HG02885 (cell line): ENCODE results near the gene ERN1.

Experiments
- ATAC-seq: cut with Tn5 transposase; IDR thresholded peaks from one replicate; pipeline ENCODE4 v1.9.1; 2021; ENCODE audit warnings: mild to moderate bottlenecking; ENCODE audit not compliant: unreplicated experiment, poor library complexity

ERN1 gene

DNA sequence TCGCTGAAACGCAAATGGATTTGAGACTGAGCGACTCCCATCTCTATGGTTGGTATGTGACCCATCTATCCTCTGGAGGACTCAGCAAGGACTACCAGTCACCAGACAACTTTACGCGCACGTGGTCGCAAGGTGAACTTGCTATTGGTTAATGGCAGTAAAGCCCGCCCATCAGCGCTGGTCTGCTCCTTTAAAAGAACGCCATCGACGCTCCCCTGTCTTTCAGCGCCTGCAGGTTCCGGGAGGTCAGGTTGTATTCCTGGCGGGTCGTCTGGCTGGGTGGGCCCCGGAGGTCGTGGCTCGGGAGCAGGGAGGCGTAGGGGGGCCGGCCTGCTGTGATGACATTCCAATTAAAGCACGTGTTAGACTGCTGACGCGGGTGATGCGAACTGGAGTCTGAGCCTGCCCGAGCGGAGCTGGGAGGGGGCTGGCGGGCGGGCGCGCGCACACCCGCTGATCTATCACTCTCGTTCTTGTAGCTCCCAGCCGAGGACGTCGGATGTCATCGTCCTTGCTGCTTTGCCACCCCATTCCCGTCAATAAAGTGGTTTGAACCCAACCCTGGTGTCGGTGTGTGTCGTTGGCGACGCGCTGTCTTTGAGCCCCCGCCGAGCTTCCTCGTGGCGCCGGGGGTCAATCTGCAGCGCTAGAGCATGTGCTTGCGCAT, 15.9 kb upstream of the ERN1 start:
- peak; percentile 90 for ATAC-seq

GRCh38 chr17:64145375-64145750, 15.4 kb upstream of the ERN1 start:
- no peak for ATAC-seq

DNA sequence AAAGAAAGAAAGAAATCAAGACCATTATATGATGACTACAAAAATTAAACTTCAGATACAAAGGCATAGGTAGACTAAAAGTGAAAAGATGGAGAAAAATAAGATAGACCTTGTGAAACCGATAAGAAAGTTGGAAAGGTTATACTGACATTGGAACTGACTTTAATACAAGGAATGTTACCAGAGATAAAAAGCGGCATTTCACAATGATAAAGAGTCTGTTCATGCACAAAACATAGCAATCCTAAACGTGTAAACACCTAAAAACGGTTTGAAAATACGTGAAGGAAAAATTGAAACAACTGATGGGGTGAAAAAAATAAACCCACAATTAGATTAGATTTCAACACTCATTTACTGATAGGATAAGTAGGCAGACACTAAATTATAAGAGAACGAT, 9.6 kb upstream of the ERN1 start:
- ATAC-seq, result no peak

GRCh38 chr17:64138441-64138840, 8.5 kb upstream of the ERN1 start:
- no peak for ATAC-seq

- ATAC-seq, result no peak
Measured at GRCh38 chr17:64135000-64135399, 5.1 kb upstream of the ERN1 start.

GRCh38 chr17:64134216-64134970, 4.4 kb upstream of the ERN1 start:
- ATAC-seq, result no peak

DNA sequence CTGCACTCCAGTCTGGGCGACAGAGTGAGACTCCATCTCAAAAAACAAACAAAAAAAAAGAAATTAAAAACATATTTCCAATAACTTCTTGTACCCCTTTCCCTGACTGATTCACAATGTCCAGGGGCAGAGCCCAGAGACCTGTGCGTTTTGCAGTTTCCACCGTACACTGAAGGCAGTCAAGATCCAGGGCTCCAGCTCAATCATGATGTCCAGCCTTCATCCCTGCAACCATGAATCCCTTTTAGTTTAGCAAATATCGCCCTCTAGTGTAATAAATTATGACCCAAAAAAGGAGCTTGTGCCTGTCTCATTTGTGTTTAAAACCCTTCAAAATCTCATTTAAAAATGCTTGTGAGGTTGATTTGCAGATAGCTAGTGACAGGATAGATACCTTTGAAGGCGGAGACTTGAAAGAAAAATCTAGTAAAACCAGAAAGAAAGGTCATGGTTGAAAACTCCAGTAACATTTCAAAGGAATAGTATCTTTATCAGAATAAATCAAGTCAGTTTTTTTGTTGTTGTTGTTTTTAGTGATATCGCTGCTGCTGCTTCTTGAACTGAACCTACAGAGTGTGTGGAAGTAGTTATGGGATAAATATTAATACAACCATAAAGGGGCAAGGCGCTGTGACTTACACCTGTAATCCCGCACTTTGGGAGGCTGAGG, 3.7 kb upstream of the ERN1 start:
- no peak for ATAC-seq

DNA sequence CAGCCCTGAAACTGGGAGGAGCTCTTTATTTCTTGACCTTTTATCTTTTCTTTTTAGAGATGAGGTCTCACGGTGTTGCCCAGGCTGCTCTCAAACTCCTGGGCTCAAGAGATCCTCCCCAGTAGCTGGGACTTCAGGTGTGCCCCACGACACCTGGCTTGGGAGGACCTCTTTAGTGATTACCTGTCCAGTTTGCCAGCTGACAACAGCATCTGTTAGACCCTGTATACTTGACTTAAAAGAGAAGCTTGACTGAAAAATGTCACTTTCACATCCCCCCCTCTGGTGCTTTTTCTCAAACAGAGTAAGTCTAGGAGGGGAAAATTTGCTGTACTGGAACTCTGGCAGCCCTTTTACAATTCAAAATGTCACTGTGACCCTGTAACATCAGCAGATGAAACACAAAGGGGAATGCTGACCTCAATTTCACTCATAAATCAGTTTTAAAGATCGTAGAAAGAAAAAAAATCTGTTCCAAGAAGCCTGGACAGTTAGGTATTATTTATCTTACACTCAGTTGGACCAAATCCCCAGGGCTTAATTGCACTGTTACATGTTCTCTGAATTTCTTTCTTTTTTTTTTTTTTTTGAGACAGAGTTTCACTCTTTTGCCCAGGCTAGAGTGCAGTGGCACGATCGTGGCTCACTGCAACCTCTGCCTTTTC, 1.8 kb upstream of the ERN1 start:
- no peak for ATAC-seq

DNA sequence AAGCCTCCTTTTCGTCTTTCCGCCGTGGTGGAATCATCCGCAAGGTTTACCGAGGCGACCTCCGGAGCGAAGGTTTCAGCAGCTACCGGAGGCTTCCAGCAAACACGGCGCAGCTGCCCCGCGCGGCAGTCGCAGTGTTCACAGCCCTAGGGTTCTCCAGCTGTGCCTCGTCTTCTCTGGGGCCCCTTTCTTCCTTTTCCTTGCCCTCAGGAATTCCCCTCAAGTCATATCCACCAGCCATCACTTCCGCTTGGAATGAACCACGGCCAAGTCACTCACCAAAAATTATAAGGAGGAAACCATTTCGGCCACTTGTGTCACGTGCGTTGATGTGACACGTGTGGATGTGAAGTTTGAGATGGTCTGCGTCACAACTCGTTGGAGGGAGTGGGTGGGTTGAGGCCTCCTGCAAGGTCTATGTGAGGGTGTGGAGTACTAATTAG, 636 bp upstream of the ERN1 start:
- ATAC-seq, result peak; percentile 17

- ATAC-seq, result peak; percentile 10
Measured at GRCh38 chr17:64129515-64129764, 504 bp downstream of the ERN1 start.

DNA sequence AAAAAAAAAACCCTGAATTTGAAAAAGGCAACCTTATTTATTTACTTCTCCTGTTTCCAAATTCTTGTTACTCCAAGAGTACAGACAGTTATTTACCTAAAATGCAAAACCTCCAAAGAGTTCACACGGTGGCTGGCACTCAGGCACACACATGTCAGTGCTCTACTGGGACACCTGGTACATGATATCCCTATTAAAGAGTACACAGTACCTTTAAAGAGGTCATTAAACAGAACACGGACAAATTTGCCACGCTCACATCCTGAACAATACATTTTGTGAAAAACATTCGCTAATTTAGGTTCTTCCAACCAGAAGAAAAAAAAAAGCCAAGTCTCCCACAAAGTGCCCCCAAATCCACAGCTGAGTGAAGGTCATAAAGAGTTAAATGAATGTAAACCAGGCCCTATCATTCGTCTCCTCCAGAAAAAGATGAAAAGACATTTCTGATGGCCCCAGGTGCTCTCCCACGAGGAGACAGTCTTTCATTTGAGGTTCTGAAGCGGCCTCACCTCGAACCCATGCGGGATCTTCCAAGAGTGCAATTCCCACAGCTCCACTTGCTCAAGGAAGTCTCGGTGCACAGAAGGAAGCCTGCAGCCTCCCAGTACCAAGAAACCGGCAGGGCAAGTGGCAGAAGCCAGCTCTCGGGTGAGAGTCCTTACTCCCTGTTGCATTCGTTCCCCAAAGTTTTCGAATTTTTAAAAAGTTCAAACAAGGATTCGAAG, 993 bp downstream of the ERN1 start:
- no peak for ATAC-seq

- ATAC-seq, result no peak
Measured at GRCh38 chr17:64126918-64127317, 3.0 kb downstream of the ERN1 start.

DNA sequence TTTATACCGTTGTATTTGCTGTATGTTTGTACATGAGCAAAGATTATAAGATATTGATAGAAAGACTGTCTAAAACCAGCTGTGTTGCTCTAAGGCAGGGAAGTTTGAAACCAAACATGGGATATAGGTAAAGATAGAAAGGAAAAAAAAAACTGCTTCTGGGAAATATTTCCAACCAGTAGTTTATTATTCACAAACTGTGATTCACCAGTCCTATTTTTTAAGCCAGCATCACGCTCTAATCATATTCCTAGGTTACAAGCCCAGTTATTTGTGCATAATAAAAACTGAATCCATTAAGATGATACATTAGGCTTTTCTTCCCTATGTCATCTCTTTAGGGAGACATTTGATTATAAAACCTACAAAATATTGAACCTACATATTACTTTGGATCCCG, 4.0 kb downstream of the ERN1 start:
- no peak for ATAC-seq

GRCh38 chr17:64124609-64125008, 5.3 kb downstream of the ERN1 start:
- ATAC-seq, result no peak

GRCh38 chr17:64123114-64123513, 6.8 kb downstream of the ERN1 start:
- no peak for ATAC-seq

DNA sequence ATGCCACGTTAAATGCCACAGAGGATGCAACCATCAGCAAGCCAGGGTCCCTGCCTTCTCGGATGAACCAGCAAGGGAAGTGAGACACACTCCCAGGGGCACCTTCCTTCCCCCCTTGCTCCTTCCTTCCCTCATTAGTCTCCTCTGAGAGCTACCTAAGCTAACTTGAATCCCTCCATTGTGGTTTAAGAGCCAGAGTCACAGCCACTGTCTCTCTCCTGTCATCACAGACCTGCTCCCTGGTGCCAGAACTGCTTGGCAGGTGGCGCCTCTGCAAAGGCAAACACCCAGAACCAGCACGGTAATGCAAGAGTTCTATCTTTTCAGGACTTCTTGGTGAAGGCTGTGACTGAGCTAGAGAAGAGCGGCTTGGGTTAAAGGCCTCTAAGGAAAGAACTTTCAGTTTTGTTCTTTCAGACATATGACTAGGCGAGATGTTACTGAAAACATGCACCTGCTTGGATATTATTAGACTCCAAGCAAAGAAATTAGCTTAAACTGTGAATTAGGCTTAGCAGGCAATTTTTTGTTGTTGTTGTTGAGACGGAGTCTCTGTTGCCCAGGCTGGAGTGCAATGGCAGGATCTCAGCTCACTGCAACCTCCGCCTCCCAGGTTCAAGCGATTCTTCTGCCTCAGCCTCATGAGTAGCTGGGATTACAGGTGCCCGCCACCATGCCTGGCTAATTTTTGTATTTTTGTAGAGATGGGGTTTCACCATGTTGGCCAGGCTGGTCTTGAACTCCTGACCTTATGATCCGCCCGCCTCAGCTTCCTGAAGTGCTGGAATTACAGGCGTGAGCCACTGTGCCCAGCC, 8.8 kb downstream of the ERN1 start:
- ATAC-seq, result peak; percentile 77

GRCh38 chr17:64120159-64120810, 9.7 kb downstream of the ERN1 start:
- no peak for ATAC-seq

DNA sequence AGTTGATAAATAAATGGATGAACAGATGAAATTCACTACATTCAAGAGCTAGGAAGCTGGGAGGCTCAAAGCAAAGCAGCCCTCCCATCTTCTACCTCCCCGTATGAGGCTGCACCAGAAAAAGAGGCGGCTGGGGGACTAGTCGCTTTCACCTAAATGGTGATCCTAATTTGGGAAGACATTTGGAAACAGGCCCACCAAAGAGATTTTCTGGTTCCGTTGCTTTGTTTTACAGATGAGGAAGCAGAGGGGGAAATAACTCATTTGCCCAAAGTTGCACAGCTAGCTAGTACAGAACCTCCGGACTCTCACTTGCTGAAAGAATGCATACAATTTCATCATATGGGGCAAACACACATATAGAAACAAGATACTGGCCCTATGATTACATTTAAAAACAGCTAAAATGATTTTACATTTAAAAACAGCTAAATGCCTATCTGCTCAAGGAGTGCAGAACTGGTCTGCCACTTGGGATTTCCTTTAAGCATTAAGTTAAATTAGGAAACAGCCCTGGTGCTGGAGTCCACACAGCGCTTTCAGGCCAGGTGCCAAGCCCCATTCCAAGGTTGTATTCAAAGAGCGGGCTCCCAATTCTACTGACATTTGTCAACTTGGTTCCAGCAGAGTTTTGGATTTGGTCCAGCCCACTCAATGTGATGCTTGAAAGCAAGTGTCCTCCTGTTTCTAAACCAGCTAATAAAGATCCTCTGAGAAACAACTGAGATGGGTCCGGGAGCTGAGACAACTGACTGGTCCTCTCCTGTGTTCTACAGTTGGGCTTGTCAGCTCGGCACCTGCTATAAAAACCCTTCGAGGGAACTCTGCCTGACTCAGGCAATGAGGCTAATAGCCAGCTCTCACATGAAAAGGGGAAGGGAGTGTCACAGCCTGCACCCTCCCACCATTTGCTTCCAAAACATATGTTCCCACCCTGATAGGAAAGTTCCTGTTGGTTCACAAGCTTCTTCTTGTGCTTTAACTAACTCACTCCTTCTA, 11.7 kb downstream of the ERN1 start:
- no peak for ATAC-seq
